CD4-positive, alpha-beta T cell (primary cell): ENCODE data around the gene PDE12. TPM values are rescaled to one million over a fixed set of nuclear protein-coding genes. Genes with fewer than 3 reads are reported as not detected.

Source experiments
- ATAC-seq: fragments of 200-7000 bp; cut with Tn5 transposase; one replicate; pipeline ENCODE4 v1.10.0; 2022; ENCODE audit warnings: mild to moderate bottlenecking; ENCODE audit not compliant: poor library complexity
- CTCF ChIA-PET: fragments of 350-600 bp; sonication (Branson Sonifier 250); formaldehyde crosslinking; loops from one replicate; lab custom pipeline; 2021; ENCODE audit warnings: antibody characterized with exemption, inconsistent platforms; lab: Charles Lee
- POLR2A ChIA-PET: fragments of 350-600 bp; sonication (Branson Sonifier 250); formaldehyde crosslinking; loops from one replicate; lab custom pipeline; 2021; ENCODE audit warnings: antibody characterized with exemption, inconsistent platforms; lab: Charles Lee
- DNase-seq, 14 experiments: peaks; one replicate each; pipeline ENCODE4 v3.0.0-alpha.2; 2013 to 2020; ENCODE audit warnings: mixed read lengths in 2 of 14
- H3K27ac ChIP-seq, 2 donors: one replicate each; pipeline versions ENCODE4 v1.5.1 to v1.7.0; 2013; ENCODE audit warnings: low read length in 2 of 2, low read depth in 1 of 2, mild to moderate bottlenecking in 1 of 2
- H3K27me3 ChIP-seq, 2 experiments: 1 replicate in 1 of 2; 2 replicates in 1 of 2; pipeline versions ENCODE4 v1.6.1 to v1.7.0; 2013; ENCODE audit warnings: low read length in 2 of 2, control low read depth in 1 of 2, mild to moderate bottlenecking in 1 of 2, moderate library complexity in 1 of 2; ENCODE audit not compliant: insufficient read depth in 2 of 2, control insufficient read depth in 1 of 2
- H3K36me3 ChIP-seq: one replicate; pipeline ENCODE4 v1.6.1; 2013; ENCODE audit warnings: low read length, control low read depth; ENCODE audit not compliant: insufficient read depth
- H3K4me1 ChIP-seq: one replicate; pipeline ENCODE4 v1.6.1; 2013; ENCODE audit warnings: low read length, control low read depth; ENCODE audit not compliant: insufficient read depth
- H3K4me3 ChIP-seq: one replicate; pipeline ENCODE4 v1.5.1; 2013; ENCODE audit warnings: mild to moderate bottlenecking, low read length, moderate library complexity
- H3K9me3 ChIP-seq, 2 experiments: 1 replicate in 1 of 2; 2 replicates in 1 of 2; pipeline versions ENCODE4 v1.6.1 to v1.7.0; 2013; ENCODE audit warnings: low read length in 2 of 2, mild to moderate bottlenecking in 2 of 2, control low read depth in 1 of 2, moderate library complexity in 1 of 2; ENCODE audit not compliant: control insufficient read depth in 1 of 2, insufficient read depth in 1 of 2
- H3K27ac Mint-ChIP-seq: one replicate; pipeline ENCODE4 v1.8.0; 2020; ENCODE audit warnings: mixed read lengths
- H3K27me3 Mint-ChIP-seq: one replicate; pipeline ENCODE4 v1.8.0; 2021; ENCODE audit warnings: mixed read lengths
- H3K36me3 Mint-ChIP-seq: one replicate; pipeline ENCODE4 v1.8.0; 2021; ENCODE audit warnings: low read depth, mixed read lengths
- H3K4me1 Mint-ChIP-seq: one replicate; pipeline ENCODE4 v1.8.0; 2021; ENCODE audit warnings: low read depth, mixed read lengths
- H3K4me3 Mint-ChIP-seq: one replicate; pipeline ENCODE4 v1.8.0; 2020; ENCODE audit warnings: mild to moderate bottlenecking, mixed read lengths
- H3K9me3 Mint-ChIP-seq: one replicate; pipeline ENCODE4 v1.8.0; 2020; ENCODE audit warnings: mixed read lengths
- CTCF ChIP-seq: fragments of 200-600 bp; IDR thresholded peaks from one replicate; pipeline ENCODE4 v1.8.0; 2022; ENCODE audit warnings: antibody characterized with exemption, mild to moderate bottlenecking
- intact Hi-C, 2 experiments: fragments of 100-400 bp; cut with DNase I in 1 of 2; cut with micrococcal nuclease in 1 of 2; formaldehyde crosslinking; loops; one replicate each; pipeline versions ENCODE4 v1.15.1 to v1.9.0; 2023 to 2025; cut with DNase I, micrococcal nuclease
- total RNA-seq, 174 experiments: library from RNA in 2 of 174; stranded (reverse) in 2 of 174; gene quantifications; one replicate each; pipeline ENCODE4 v1.2.3 and lab custom pipeline; 2021 to 2026

The PDE12 gene
- total RNA-seq, 2 experiments from 2014 or later, result 40.5 to 40.9 TPM

GRCh38 chr3:57556459-57557084 lies 498 bp downstream of the PDE12 start:
- H3K27me3 ChIP-seq, result no peaks in the 10 kb centered on the region
- Mint-ChIP-seq H3K4me3 (peak overlapping the region; percentile 94), H3K27ac (peak overlapping the region; percentile 93), H3K4me1 (peaks cover 51% of the 10 kb centered on the region), H3K36me3 (peaks cover 53% of the 10 kb centered on the region), H3K9me3 (no peaks in the 10 kb centered on the region), H3K27me3 (no peaks in the 10 kb centered on the region)
- intact Hi-C loops, result loop anchor here (1.0 to 10.0 kb wide), 8 partner anchors 41 to 748 kb away; partner anchors contain the start of genes SLMAP (in 2 of the 2), ABHD6 (in 1 of the 2), APPL1 (in 1 of the 2) and ARF4 (in 1 of the 2)
- ATAC-seq, result peak; percentile 43
- DNase-seq, result peak in 10 of 14 experiments; percentile 12 to 70 (median 28)
- peaks cover 34% of the 10 kb centered on the region for H3K4me1 ChIP-seq
- POLR2A ChIA-PET, result interaction anchor here (0.7 to 5.3 kb wide), 20 partner anchors 10 to 999 kb away, joined by 3 to 190 read pairs (median 5); partner anchors contain the start of genes APPL1, ARF4, CCDC66 and DENND6A
- no peak for TF ChIP-seq CTCF
- CTCF ChIA-PET, result interaction anchor here (0.6 to 2.5 kb wide), 5 partner anchors 26 to 278 kb away, joined by 3 to 8 read pairs (median 4); partner anchors contain the start of gene ARF4
- peaks cover 15% of the 10 kb centered on the region for H3K36me3 ChIP-seq
- peak overlapping the region; percentile 84 to 98 for H3K27ac ChIP-seq
- peak overlapping the region; percentile 88 for H3K4me3 ChIP-seq
- H3K9me3 ChIP-seq, result no peaks in the 10 kb centered on the region

DNA sequence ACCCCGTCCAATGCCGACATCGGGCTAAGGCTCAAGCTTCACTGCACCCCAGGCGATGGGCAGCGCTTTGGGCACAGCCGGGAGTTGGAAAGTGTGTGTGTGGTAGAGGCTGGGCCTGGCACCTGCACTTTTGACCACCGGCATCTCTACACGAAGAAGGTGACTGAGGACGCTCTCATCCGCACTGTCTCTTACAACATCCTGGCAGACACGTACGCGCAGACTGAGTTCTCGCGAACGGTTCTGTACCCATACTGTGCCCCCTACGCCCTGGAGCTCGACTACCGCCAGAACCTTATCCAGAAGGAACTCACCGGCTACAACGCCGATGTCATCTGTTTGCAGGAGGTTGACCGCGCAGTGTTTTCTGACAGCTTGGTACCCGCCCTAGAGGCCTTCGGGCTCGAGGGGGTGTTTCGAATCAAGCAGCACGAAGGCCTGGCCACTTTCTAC lies 1.0 kb downstream of the PDE12 start:
- Mint-ChIP-seq H3K27ac (peak overlapping the region; percentile 93), H3K4me3 (peak overlapping the region; percentile 94), H3K36me3 (peaks cover 58% of the 10 kb centered on the region), H3K9me3 (no peaks in the 10 kb centered on the region), H3K27me3 (no peaks in the 10 kb centered on the region), H3K4me1 (peaks cover 53% of the 10 kb centered on the region)
- no peaks in the 10 kb centered on the region for H3K27me3 ChIP-seq
- DNase-seq (peak in 13 of 14 experiments; percentile 9 to 61 (median 23)), ATAC-seq (peak; percentile 54)
- ChIA-PET CTCF (interaction anchor here (0.6 to 2.5 kb wide), 3 partner anchors 26 to 278 kb away, joined by 4 to 8 read pairs (median 5); partner anchors contain the start of gene ARF4), POLR2A (interaction anchor here (0.9 to 5.3 kb wide), 9 partner anchors 10 to 775 kb away, joined by 3 to 190 read pairs (median 18); partner anchors contain the start of genes APPL1, ARF4, DENND6A and SLMAP)
- peaks cover 34% of the 10 kb centered on the region for H3K4me1 ChIP-seq
- H3K36me3 ChIP-seq, result peaks cover 19% of the 10 kb centered on the region
- peak overlapping the region; percentile 84 to 98 for H3K27ac ChIP-seq
- peak overlapping the region; percentile 88 for H3K4me3 ChIP-seq
- no peaks in the 10 kb centered on the region for H3K9me3 ChIP-seq
- TF ChIP-seq CTCF, result no peak
- intact Hi-C loops, result loop anchor here (2.0 to 10.0 kb wide), 6 partner anchors 136 to 748 kb away; partner anchors contain the start of genes ABHD6 (in 1 of the 2), APPL1 (in 1 of the 2), DENND6A (in 1 of the 2) and HTD2 (in 1 of the 2)

GRCh38 chr3:57559526-57559925 lies 3.5 kb downstream of the PDE12 start:
- ChIA-PET POLR2A (interaction anchor here (2.4 kb wide), 1 partner anchor 38 kb away, joined by 11 read pairs; the partner anchor contains the start of gene ARF4), CTCF (no interaction called here)
- Histone ChIP-seq H3K27me3 (no peaks in the 10 kb centered on the region), H3K4me1 (peaks cover 34% of the 10 kb centered on the region), H3K36me3 (peaks cover 30% of the 10 kb centered on the region), H3K9me3 (no peaks in the 10 kb centered on the region), H3K27ac (no peak overlapping the region), H3K4me3 (no peak overlapping the region)
- intact Hi-C loops, result loop anchor here (5.0 to 10.0 kb wide), 5 partner anchors 198 to 745 kb away; partner anchors contain the start of genes ABHD6 (in 1 of the 2), APPL1 (in 1 of the 2), HTD2 (in 1 of the 2) and RPP14 (in 1 of the 2)
- peaks cover 57% of the 10 kb centered on the region for H3K4me1 Mint-ChIP-seq
- ATAC-seq, result no peak
- H3K27ac Mint-ChIP-seq, result peak overlapping the region; percentile 64
- no peak for TF ChIP-seq CTCF
- H3K36me3 Mint-ChIP-seq, result peaks cover 76% of the 10 kb centered on the region
- H3K9me3 Mint-ChIP-seq, result no peaks in the 10 kb centered on the region
- no peaks in the 10 kb centered on the region for H3K27me3 Mint-ChIP-seq
- no peak for DNase-seq
- peak overlapping the region; percentile 76 for H3K4me3 Mint-ChIP-seq
